A549 (cell line): Measurements from ENCODE around the gene EXOC4. TPM values are rescaled to one million over a fixed set of nuclear protein-coding genes. Genes with fewer than 3 reads are reported as not detected.

Source experiments
- ATAC-seq, 2 experiments: fragments of 200-7000 bp in 1 of 2; fragments of >200 bp in 1 of 2; cut with Nextera tagmentation in 1 of 2; cut with Tn5 transposase in 1 of 2; 3 replicates each; pipeline versions ENCODE4 v1.8.0 to v1.9.1; 2018 to 2020; ENCODE audit warnings: mild to moderate bottlenecking in 1 of 2, moderate library complexity in 1 of 2
- CTCF ChIA-PET: fragments of 300-600 bp; sonication (Branson Sonifier 250); formaldehyde crosslinking; extraction: SDS; loops from one replicate; lab custom pipeline; 2021; ENCODE audit warnings: antibody characterized with exemption, inconsistent platforms; lab: Yijun Ruan, JAX
- POLR2A ChIA-PET: fragments of 350-600 bp; formaldehyde crosslinking; extraction: SDS; loops from one replicate; lab custom pipeline; 2021; ENCODE audit warnings: antibody characterized with exemption, inconsistent platforms; lab: Yijun Ruan, JAX
- DNase-seq, 2 experiments: peaks; one replicate each; pipeline versions ENCODE4 v3.0.0 to v3.0.0-alpha.2; 2011 to 2016; ENCODE audit warnings: low read depth in 1 of 2, low spot score in 1 of 2
- FAIRE-seq: peaks from 2 replicates; lab custom pipeline; 2011; peaks lifted over from hg19 to GRCh38; lab: Jason Lieb, UNC
- H3K27ac ChIP-seq, 2 experiments: fragments of >200 bp; sonication (Bioruptor Twin); formaldehyde crosslinking; 3 replicates each; pipeline ENCODE4 v1.5.1; 2016 to 2017
- H3K4me1 ChIP-seq: fragments of >200 bp; sonication (Bioruptor Twin); formaldehyde crosslinking; 3 replicates; pipeline ENCODE4 v1.6.1; 2016
- H3K4me2 ChIP-seq: fragments of >200 bp; sonication (Bioruptor Twin); formaldehyde crosslinking; 3 replicates; pipeline ENCODE4 v1.6.1; 2016
- H3K4me3 ChIP-seq: fragments of >200 bp; sonication (Bioruptor Twin); formaldehyde crosslinking; 3 replicates; pipeline ENCODE4 v1.5.1; 2016
- H3K9me3 ChIP-seq: fragments of >200 bp; sonication (Bioruptor Twin); formaldehyde crosslinking; 3 replicates; pipeline ENCODE4 v1.6.1; 2016
- CBX8 ChIP-seq: fragments of 200-600 bp; sonication (generic); IDR thresholded peaks from 2 replicates; pipeline ENCODE4 v1.6.1; 2016
- CHD2 ChIP-seq: fragments of 150-350 bp; IDR thresholded peaks from 2 replicates; pipeline ENCODE4 v1.6.1; 2014; ENCODE audit warnings: low read length; ENCODE audit not compliant: partially characterized antibody
- EHF ChIP-seq: fragments of 250-450 bp; sonication (Bioruptor Pico); IDR thresholded peaks from 2 replicates; pipeline ENCODE4 v1.5.0; 2020; ENCODE audit warnings: mild to moderate bottlenecking
- EHMT2 ChIP-seq: fragments of 200-600 bp; sonication (generic); IDR thresholded peaks from 2 replicates; pipeline ENCODE4 v1.6.1; 2016; ENCODE audit warnings: antibody characterized with exemption, low read depth, mild to moderate bottlenecking, moderate library complexity
- ELK1 ChIP-seq: fragments of 150-350 bp; IDR thresholded peaks from 2 replicates; pipeline ENCODE4 v1.6.1; 2014; ENCODE audit warnings: low read depth, mild to moderate bottlenecking, low read length
- FOSL2 ChIP-seq, 2 experiments: fragments of 450-650 bp in 1 of 2; fragments of >200 bp in 1 of 2; sonication (Bioruptor Twin) in 1 of 2; formaldehyde crosslinking; IDR thresholded peaks; 2 replicates each; pipeline versions ENCODE4 v1.5.0 to v1.6.1; 2016 to 2020; ENCODE audit warnings: mild to moderate bottlenecking in 1 of 2, moderate library complexity in 1 of 2
- HDAC2 ChIP-seq: fragments of 200-600 bp; sonication (generic); IDR thresholded peaks from 2 replicates; pipeline ENCODE4 v1.6.1; 2016
- HEYL ChIP-seq: fragments of 250-450 bp; sonication (Bioruptor Pico); IDR thresholded peaks from 2 replicates; pipeline ENCODE4 v1.8.0; 2021; ENCODE audit warnings: mild to moderate bottlenecking, moderate library complexity
- JUN ChIP-seq, 2 experiments: fragments of >200 bp; sonication (Bioruptor Twin); formaldehyde crosslinking; IDR thresholded peaks; 2 replicates in 1 of 2; 3 replicates in 1 of 2; pipeline ENCODE4 v1.6.1; 2016 to 2017
- JUNB ChIP-seq: fragments of >200 bp; sonication (Bioruptor Twin); formaldehyde crosslinking; IDR thresholded peaks from 2 replicates; pipeline ENCODE4 v1.6.1; 2016
- KDM1A ChIP-seq: fragments of 200-600 bp; sonication (generic); IDR thresholded peaks from 2 replicates; pipeline ENCODE4 v1.6.1; 2016; ENCODE audit warnings: low read depth, mild to moderate bottlenecking
- NPAS2 ChIP-seq: fragments of 250-450 bp; sonication (Bioruptor Pico); IDR thresholded peaks from 2 replicates; pipeline ENCODE4 v1.8.0; 2022; ENCODE audit warnings: mild to moderate bottlenecking, moderate library complexity, borderline replicate concordance
- NR3C1 ChIP-seq: fragments of >200 bp; sonication (Bioruptor Twin); formaldehyde crosslinking; IDR thresholded peaks from 3 replicates; pipeline ENCODE4 v1.6.1; 2017
- RARB ChIP-seq: fragments of 250-450 bp; sonication (Bioruptor Pico); IDR thresholded peaks from 2 replicates; pipeline ENCODE4 v1.8.0; 2021; ENCODE audit warnings: mild to moderate bottlenecking, moderate library complexity
- RCOR1 ChIP-seq: fragments of 150-350 bp; IDR thresholded peaks from 2 replicates; pipeline ENCODE4 v1.6.1; 2014; ENCODE audit warnings: antibody characterized with exemption, low read length, low read depth
- REST ChIP-seq: fragments of 200-600 bp; sonication (generic); IDR thresholded peaks from 2 replicates; pipeline ENCODE4 v1.6.1; 2016; ENCODE audit warnings: antibody characterized with exemption, mild to moderate bottlenecking, moderate library complexity
- TFCP2L1 ChIP-seq: fragments of 250-450 bp; sonication (Bioruptor Pico); IDR thresholded peaks from 2 replicates; pipeline ENCODE4 v1.5.0; 2021; ENCODE audit warnings: mild to moderate bottlenecking
- ZFP36 ChIP-seq: fragments of 450-650 bp; IDR thresholded peaks from 2 replicates; pipeline ENCODE4 v1.6.1; 2014; ENCODE audit warnings: borderline replicate concordance; ENCODE audit not compliant: partially characterized antibody
- WGBS: methylation state at CpG from one replicate; pipeline ENCODE4 v1.1.6; 2017; ENCODE audit errors: missing lambda C conversion rate; 5-methylcytosine and 5-hydroxymethylcytosine counted together
- polyA plus RNA-seq, 4 experiments: library from polyadenylated mRNA; depleted of rRNA in 3 of 4; stranded (reverse); fragments of >200 nt; fragmentation: RNase III in 1 of 4; extraction: RNeasy Plus Mini Kit Qiagen cat#74134 plus additional on column Dnase treatment in 1 of 4; gene quantifications; 2 replicates in 3 of 4; 3 replicates in 1 of 4; pipeline ENCODE4 v1.2.3, GENCODE V29; 2011 to 2017
- TF ChIP-seq, protein P1 (sequence below): fragments of 250-450 bp; sonication (Bioruptor Pico); IDR thresholded peaks from 2 replicates; pipeline ENCODE4 v1.5.0; 2020; ENCODE audit warnings: low read depth, mild to moderate bottlenecking, moderate library complexity

The EXOC4 gene
- polyA plus RNA-seq, 2 of the 4 experiments (the other 2 are of a cell fraction), result 33.4 to 73.1 TPM

GRCh38 chr7:134065415-134065814 is 812.5 kb downstream of the EXOC4 start:
- H3K4me2 ChIP-seq, result no peak overlapping the region
- ATAC-seq (no peak), DNase-seq (no peak), FAIRE-seq (no peak)
- ChIA-PET POLR2A (no interaction called here), CTCF (interaction anchor here (1.5 kb wide), 1 partner anchor 9 kb away, joined by 4 read pairs; no protein-coding TSS in a partner anchor)
- no peaks in the 10 kb centered on the region for H3K9me3 ChIP-seq
- no peak overlapping the region for H3K27ac ChIP-seq
- 77% methylated on average over 4 of the region's 4 CpGs for WGBS
- H3K4me1 ChIP-seq, result no peaks in the 10 kb centered on the region
- H3K4me3 ChIP-seq, result no peak overlapping the region
- no peak for TF ChIP-seq CHD2
- TF ChIP-seq HDAC2, result no peak
- no peak for TF ChIP-seq EHF (CRISPR knock-in tag)
- TF ChIP-seq ZFP36, result no peak

DNA sequence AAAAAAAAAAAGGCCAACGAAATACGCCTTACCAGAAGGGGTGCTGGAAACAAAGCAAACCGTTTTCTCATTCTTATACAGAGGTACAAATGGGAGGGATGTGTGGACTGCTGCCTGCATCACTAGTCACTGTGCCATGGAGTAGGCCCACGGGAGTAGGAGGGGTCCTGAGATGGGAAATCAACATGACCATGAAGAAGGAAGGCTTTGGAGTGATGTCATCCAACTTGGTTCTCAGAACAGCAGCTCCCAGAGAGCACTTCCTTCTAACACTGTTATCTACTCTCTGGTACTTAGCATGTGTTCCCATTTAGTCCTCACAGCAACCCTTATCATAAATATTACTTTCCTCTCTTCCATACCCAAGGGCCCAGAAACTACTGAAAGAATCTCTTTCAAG is 814.3 kb downstream of the EXOC4 start:
- Histone ChIP-seq H3K9me3 (no peaks in the 10 kb centered on the region), H3K4me3 (no peak overlapping the region), H3K4me1 (no peaks in the 10 kb centered on the region), H3K4me2 (no peak overlapping the region), H3K27ac (no peak overlapping the region)
- POLR2A ChIA-PET, result interaction anchor here (0.6 kb wide), 1 partner anchor 35 kb away, joined by 3 read pairs; no protein-coding TSS in a partner anchor
- DNase-seq (no peak), ATAC-seq (no peak), FAIRE-seq (no peak)
- CTCF ChIA-PET, result interaction anchor here (0.7 to 0.9 kb wide), 2 partner anchors 12 to 61 kb away, joined by 3 read pairs; no protein-coding TSS in a partner anchor
- 71% methylated on average over 4 of the region's 4 CpGs for WGBS
- TF ChIP-seq, protein P1, sequence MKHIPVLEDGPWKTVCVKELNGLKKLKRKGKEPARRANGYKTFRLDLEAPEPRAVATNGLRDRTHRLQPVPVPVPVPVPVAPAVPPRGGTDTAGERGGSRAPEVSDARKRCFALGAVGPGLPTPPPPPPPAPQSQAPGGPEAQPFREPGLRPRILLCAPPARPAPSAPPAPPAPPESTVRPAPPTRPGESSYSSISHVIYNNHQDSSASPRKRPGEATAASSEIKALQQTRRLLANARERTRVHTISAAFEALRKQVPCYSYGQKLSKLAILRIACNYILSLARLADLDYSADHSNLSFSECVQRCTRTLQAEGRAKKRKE (CRISPR knock-in tag), result no peak
- TF ChIP-seq RARB (CRISPR knock-in tag), result no peak
- no peak for TF ChIP-seq JUN (IDR thresholded peaks at IDR 0.05)
- TF ChIP-seq HEYL (CRISPR knock-in tag), result no peak
- TF ChIP-seq TFCP2L1 (CRISPR knock-in tag), result no peak

DNA sequence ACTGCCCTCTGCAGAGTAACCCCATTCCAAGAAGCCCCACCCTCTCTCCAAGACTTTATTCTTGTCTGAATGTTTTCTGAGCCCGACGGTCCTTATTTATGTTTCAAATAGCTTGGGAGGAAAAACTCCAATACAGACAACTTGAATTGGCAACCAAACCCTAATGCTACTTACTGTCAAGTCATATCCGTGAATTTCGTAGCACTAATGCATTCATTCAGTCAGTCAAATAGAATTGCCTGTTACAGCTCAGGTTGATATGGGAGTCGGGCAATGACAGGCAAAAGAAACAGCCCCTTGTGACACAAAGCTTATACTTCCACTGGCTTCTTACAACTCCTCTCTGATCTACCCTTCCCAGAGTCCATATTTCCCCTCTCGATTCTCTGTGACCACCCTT is 815.8 kb downstream of the EXOC4 start:
- POLR2A ChIA-PET, result no interaction called here
- no peak for FAIRE-seq
- 64% methylated on average over 6 of the region's 6 CpGs for WGBS
- Histone ChIP-seq H3K9me3 (no peaks in the 10 kb centered on the region), H3K4me1 (no peaks in the 10 kb centered on the region), H3K4me2 (no peak overlapping the region), H3K27ac (no peak overlapping the region), H3K4me3 (no peak overlapping the region)
- DNase-seq, result no peak
- ATAC-seq, result no peak
- no peak for TF ChIP-seq NR3C1
- no peak for TF ChIP-seq JUNB
- TF ChIP-seq KDM1A, result no peak
- no peak for TF ChIP-seq CBX8
- TF ChIP-seq REST, result no peak
- TF ChIP-seq HDAC2, result no peak
- TF ChIP-seq CHD2, result no peak
- TF ChIP-seq FOSL2 (IDR thresholded peaks at IDR 0.05), result no peak
- no peak for TF ChIP-seq FOSL2 (CRISPR knock-in tag; IDR thresholded peaks at IDR 0.05)
- TF ChIP-seq EHMT2, result no peak
- no peak for TF ChIP-seq ELK1
- TF ChIP-seq NPAS2 (CRISPR knock-in tag), result no peak
- no peak for TF ChIP-seq RCOR1
- CTCF ChIA-PET, result interaction anchor here (1.1 to 1.6 kb wide), 3 partner anchors 10 to 73 kb away, joined by 3 to 6 read pairs (median 3); no protein-coding TSS in a partner anchor
